ENCODE results near the gene TRAPPC2.
"Not testable (repeated sequence)": the region's sequence is repeated elsewhere in the genome, so short reads cannot be mapped to it uniquely, and the experiment has no call there.

Gene TRAPPC2

DNA sequence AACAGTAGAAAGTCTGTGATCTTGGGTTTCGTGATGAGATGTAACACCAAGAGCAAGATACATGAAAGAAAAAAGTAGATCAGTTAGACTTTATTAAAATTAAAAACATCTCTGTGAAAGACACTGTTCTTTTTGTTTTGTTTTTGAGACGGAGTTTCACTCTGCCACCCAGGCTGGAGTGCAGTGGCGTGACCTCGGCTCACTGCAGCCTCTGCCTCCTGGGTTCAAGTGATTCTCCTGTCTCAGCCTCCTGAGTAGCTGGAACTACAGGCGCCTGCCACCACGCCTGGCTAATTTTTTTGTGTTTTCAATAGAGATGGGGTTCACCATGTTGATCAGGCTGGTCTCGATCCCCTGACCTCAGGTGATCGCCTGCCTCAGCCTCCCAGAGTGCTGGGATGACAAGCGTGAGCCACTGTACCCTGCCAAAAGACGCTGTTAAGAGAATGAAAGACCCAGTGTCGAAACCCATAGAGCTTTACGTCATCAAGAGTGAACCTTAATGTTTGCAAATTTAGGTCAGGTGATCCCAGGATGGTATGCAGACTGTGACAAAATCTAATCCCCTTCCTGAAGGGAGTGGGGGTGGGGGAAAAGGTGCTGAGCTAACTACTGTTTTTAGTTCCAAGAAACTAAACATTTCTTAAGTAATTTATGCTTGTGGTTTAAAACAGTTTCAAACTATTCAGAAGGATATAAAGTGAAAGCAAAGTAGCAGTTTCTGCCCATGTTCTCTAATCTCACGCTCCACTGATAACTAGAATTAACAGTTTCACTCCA, 8.2 kb upstream of the TRAPPC2 start:
- no peak for DNase-seq

GRCh38 chrX:13741695-13742094, 7.3 kb upstream of the TRAPPC2 start:
- DNase-seq: no peak

DNA sequence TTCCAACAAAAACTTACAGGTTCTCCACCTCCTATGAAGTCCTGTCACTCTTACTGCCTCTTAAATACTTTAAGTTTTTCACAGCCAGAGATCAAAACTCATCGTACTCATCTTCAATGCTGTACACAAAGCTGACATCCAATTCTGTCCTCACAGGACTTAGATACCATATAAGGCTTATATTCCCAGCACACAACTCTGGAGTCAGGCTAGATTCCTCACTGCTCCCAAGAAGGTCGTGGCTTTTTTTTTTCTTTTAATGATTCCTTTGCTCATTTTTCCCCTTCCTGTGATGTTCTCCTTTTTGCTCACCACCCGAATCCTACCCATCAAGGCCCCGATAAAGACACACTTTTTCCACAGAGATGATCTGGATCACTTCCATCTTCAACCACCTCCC, 914 bp downstream of the TRAPPC2 start:
- DNase-seq: no peak

GRCh38 chrX:13732246-13733067, 2.0 kb downstream of the TRAPPC2 start:
- no peak for DNase-seq

GRCh38 chrX:13730523-13730922, 3.9 kb downstream of the TRAPPC2 start:
- DNase-seq: not testable (repeated sequence)

- DNase-seq: not testable (repeated sequence)
Measured at GRCh38 chrX:13726583-13726982, 7.8 kb downstream of the TRAPPC2 start.

DNA sequence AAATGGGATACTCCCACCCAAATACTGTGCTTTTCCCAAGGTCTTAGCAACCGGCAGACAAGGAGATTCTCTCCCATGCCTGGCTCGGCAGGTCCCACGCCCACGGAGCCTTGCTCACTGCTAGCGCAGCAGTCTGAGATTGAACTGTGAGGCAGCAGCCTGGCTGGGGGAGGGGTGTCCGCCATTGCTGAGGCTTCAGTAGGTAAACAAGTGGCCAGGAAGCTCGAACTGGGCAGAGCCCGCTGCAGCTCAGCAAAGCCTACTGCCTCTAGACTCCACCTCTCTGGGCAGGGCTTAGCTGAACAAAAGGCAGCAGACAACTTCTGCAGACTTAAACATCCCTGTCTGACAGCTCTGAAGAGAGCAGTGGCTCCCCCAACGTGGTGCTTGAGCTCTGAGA, 9.5 kb downstream of the TRAPPC2 start:
- DNase-seq: not testable (repeated sequence)

GRCh38 chrX:13721819-13722519, 12.5 kb downstream of the TRAPPC2 start:
- peak; percentile 43 for DNase-seq

GRCh38 chrX:13721371-13721770, 13.0 kb downstream of the TRAPPC2 start:
- DNase-seq: no peak

- no peak for DNase-seq
Measured at GRCh38 chrX:13719192-13719856, 15.1 kb downstream of the TRAPPC2 start.

DNA sequence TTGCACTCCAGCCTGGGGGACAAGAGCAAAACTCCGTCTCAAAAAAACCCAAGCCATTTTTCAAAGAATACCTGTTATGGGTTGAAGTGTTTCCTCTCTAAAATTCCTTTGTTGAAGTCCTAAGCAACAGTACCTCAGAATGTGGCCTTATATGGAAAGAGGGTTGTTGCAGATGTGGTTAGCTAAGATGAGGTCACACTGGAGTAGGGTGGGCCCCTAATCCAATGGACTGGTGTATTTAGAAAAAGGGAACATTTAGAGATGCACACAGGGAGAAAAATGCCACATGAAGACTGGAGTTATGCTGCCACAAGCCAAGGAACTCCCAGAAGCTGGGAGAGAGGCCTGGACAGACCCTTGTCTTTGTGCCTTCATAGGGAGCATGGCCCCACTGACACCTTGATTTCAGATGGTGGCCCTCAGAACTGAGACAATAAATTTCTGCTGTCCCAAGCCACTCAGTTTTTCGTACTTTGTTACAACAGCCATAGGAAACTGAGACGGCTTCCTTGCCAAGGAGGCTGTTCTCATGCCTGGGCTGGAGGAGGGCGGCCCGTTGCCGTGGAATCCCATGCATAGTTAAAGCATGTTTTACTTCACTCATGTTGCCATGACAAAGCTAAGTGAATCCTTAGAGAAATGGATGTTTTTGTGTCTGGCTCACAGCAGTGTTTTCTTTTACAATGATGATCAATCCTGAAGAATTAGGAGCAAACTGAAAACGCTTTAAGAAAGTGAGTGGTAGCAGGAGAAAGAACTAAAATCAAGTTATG, 16.5 kb downstream of the TRAPPC2 start:
- peak; percentile 52 for DNase-seq

DNA sequence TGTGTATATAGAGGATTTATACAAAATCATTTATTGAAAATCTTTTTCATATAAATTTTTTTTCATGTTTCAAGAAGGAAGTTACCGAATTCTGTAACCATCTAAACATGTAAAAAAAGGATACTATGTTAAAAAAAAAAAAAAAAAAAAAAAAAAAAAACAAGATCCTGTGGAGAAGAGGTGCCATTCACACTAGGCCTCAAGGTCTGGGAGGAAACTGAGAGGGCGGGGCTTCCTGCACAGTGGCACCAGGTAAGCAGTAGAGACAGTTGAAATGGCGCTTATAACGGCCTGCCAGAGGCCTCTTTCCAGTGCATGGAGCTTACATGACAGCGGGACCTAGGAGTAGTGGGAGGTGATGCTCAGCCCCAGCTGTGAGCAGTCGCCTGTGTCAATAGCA, 17.5 kb downstream of the TRAPPC2 start:
- DNase-seq: no peak

DNA sequence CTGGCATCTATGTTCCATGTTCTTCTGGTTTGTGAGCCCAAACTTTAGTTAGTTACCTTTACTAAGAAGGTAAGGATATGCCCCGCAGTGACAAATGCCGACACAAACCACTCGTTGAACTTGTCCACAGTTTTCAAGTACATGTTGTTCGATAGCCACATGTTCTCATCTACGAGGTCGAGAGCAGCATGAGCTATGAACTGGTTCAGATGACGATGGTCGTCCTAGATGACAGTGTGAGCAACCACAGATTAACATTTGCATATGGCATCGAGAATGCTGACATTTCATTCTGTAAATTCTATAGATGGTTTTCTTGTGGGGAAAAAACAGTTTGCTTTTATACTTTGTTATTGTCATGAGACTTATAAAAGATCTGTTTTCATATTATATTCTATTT, 18.0 kb downstream of the TRAPPC2 start:
- no peak for DNase-seq

- DNase-seq: no peak
Measured at GRCh38 chrX:13711141-13711540, 23.3 kb downstream of the TRAPPC2 start.

DNA sequence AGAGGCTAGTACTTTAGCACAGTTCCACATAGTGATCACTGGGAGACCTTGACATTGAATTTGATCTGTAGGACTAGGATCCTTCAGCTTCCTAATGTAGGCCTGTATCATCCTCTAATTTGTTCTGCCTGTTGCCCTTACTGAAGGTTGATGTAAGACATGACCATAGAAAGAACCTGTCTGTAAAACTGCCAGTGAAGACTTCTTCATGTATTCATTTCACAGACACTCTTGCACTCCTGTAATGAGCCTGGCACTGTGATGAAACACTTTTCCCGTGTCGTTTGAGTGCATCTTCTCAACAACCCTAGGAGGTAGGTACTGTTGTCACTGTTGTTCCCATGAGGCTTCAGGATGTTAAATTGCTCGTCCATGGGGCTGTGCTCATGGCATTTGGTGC, 30.8 kb downstream of the TRAPPC2 start:
- DNase-seq: no peak

DNA sequence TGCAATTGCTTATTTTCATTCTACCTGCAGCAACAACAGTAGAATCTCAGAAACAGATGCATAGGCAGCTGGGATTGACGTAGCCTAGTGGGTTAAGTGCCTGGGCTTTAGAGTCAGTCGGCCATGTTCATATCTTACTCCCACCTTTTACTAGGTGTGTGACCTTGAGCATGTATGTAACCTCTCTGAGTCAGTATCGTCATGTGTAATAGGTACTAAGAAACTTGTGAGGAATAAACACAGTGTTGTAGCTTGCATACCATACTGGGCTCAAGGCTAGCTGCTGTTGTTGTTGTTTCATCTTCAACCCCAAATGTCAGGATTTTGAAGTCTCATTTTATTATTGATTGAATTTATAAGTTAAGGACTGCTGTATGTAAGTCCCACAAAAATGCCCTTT, 31.3 kb downstream of the TRAPPC2 start:
- DNase-seq: no peak

- no peak for DNase-seq
Measured at GRCh38 chrX:13702111-13702789, 32.2 kb downstream of the TRAPPC2 start.

GRCh38 chrX:13700380-13700779, 34.0 kb downstream of the TRAPPC2 start:
- DNase-seq: no peak

- DNase-seq: no peak
Measured at GRCh38 chrX:13699183-13699826, 35.1 kb downstream of the TRAPPC2 start.

- DNase-seq: no peak
Measured at GRCh38 chrX:13698432-13698831, 36.0 kb downstream of the TRAPPC2 start.

- no peak for DNase-seq
Measured at GRCh38 chrX:13697976-13698375, 36.4 kb downstream of the TRAPPC2 start.
